Activated CD8-positive, alpha-beta memory T cell treated with anti-CD3 and anti-CD28 coated beads for 24 hours (primary cell): ENCODE data around the gene KCNS3.

Experiments
- DNase-seq: peaks from one replicate; pipeline ENCODE4 v3.0.0-alpha.2; 2020

Gene KCNS3

GRCh38 chr2:17879137-17879912 is 858 bp downstream of the KCNS3 start:
- DNase-seq = peak; percentile 57

GRCh38 chr2:17879913-17880274 is 1.4 kb downstream of the KCNS3 start:
- DNase-seq = no peak

DNA sequence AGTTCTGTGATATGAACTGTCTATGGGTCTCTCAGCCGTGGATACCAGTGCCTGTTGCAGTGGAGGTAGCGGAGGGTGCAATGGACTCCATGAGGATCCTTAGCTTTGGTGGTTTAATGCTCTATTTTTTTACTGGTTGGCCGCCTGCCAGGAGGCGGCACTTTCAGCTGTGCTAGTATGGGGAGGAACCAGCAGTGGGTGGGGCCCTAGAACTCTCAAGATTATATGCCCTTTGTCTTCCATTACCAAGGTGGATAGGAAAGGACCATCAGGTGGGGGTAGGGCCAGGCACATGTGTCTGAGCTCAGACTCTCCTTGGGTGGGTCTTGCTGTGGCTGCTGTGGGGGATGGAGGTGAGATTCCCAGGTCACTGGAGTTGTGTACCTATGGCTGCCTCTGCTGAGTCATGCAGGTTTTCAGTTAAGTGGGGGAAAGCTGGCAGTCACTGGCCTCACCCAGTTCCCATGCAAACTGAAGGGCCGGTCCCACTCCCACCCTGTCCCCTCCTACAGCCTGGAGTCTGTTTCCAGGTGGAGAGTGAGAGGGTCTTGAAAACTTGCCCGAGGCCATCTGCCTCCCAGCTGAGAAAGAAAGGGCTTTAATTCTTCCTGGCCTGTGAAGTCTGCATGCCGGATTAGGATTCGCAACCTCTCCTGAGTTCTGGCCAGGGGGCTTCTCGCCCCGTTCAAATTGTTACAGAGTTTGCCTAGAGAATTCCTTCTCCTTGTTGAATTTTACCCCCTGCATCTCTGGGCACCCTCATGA is 14.5 kb downstream of the KCNS3 start:
- DNase-seq = no peak

GRCh38 chr2:17894005-17894404 is 15.5 kb downstream of the KCNS3 start:
- DNase-seq = no peak

DNA sequence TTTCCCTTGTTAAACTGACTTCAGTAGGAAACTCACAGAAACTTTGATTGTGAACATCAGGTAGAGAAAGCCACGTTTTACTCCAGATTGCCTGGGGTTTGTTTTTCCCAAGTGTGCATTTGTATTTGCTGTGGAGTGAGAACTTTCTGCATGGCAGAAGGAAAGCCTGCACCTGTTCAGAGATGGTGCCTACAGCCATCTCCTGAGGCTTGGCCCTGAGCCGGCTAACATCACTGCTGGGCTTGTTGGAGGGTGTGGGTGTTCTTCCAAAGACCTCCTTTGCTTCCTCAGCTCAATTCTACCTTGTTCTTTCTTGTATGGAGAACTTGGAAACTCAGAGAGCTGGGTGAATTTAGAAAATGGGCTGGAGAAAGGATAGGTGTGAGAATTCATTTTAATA is 16.1 kb downstream of the KCNS3 start:
- DNase-seq = no peak

DNA sequence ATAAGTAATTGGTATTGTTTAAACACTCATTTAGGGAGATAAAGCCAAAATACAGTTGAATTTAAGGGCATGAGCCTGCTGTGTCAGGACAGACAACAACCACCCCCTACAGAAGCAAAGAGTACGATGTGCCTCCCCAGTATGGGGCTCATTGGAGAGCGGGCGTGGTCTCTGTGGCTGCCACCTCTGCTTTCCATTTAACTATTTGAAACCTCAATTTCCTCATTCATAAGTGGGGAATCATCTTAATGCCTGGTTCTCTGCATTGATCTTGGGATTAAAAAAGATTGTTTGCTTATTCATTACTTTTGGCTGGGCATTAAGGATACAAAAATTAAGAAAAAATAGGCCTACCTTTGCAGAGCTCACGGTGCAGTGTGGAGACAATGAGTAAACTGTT is 21.4 kb downstream of the KCNS3 start:
- DNase-seq = no peak

DNA sequence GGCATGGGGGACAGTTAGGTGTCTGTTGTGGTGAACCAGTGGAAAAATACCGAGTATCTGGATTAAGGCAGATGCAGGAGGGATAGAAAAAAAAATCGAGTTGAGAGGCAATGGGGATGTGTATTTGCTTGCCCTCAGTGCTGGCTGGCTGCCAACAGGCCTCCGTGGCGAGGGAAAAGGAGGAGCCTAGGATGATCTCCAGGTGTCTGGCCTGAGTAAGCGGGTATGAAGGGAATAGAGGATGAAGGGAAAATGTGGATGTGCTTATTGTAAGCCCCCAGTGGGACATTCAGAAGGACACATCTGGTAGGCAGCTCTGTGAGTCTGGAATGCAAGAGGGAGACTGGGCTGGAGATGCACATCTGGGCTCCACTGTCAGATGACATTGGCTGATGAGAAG is 22.8 kb downstream of the KCNS3 start:
- DNase-seq = no peak

DNA sequence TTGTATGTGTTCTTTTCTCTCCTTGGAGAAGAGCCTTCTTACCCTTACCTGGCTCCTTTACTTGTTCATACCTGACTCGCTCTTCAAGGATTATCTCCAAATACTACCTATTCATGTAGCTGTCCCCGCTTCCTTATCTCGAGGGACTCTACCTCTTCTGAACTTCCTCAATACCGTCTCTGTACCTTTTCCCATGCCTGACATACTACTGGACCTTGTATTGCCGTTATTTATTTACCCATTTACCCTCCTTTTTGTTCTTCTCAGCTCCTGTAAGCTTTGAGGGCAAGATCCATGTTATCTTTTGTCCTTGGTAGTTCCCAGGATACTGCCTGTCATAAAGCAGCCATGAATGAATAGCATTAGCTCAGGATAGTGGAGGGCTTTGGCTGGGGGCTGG is 32.5 kb downstream of the KCNS3 start:
- DNase-seq = no peak

DNA sequence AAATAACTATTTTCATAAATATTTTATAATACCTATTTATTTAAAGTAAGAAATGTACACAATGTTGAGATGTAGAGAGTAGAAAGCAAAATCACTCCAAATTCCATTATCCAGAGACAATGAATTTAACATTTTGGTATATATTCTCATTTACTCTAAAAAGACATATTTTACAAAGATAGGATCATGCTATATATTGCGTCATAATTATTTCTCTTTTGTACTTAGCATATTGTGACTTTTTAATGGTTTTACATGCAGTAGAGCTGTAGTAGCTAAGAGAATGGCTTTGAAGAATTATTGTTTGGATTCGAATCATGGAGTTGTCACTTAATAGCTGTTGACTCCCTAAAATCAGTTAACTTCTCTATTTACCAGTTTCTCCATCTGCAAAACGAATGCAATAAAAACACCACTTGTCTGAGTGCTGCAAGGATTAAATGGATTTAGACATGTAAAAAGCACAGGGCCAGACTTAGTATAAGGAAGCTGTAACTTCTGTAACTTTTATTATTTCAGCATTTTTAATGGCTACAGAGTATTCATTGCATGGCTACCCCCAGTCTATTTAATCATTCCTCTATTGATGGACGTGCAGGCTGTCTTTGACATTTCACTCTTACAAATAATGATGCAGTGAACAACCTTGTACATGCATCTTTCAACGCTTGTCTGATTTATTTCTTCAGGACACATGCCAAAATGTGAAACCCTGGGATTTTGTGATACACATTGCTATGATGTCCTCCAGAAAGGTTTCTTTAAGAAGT is 33.2 kb downstream of the KCNS3 start:
- no peak for DNase-seq

DNA sequence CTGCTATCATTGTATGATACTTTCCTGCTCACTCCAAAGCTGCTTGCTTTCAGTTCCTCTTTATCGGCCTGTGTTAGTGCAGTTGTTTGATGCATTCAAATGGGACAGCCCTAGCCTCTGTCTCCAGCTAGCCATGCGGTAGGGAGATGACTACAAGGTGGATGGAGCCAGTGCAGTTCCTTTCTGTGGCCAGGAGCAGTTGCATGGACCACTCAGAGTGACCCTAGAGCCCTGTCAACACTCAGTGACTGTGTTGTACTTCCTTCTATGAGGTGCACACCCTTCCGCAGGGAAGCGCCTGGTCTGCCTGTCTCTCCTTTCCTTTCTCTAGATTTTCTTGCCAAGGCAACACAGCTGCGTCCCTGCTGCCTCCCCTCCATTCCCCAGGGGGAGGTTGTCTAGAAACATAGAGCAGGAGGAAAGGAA is 33.8 kb downstream of the KCNS3 start:
- DNase-seq = no peak

GRCh38 chr2:17915099-17915498 is 36.6 kb downstream of the KCNS3 start:
- no peak for DNase-seq

DNA sequence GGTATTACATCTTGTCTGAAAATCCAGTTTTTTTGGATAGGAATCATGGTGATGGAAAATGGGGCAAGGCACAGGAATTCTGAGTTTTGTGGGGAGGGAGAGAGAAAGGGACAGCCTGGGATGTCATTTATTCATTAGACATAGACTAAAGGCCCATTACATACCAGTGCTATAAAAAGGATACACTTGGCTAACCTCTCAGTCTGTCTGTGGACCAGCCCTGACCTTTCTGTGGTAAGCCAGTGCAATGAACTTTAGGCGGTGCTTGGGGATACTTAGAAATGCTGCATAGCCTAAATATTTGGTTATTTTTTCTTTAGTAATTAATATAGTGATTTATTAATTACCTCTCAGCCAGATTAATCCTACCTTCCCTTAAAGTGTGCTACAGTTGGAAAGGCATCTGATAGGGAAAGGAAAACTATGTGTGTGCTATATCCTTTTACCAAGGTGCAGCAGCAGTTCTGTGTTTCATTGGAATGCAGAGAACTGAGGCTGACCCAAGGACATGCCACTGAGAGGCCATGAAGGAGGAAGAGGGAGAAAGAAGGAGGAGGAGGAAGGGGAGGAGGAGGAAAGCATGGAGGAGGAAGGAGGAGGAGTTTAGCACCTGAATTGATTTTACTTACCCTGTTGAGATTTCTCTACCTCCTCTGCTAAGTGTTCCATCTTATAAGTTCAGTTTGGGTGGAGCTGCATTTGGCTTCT is 37.5 kb downstream of the KCNS3 start:
- no peak for DNase-seq

DNA sequence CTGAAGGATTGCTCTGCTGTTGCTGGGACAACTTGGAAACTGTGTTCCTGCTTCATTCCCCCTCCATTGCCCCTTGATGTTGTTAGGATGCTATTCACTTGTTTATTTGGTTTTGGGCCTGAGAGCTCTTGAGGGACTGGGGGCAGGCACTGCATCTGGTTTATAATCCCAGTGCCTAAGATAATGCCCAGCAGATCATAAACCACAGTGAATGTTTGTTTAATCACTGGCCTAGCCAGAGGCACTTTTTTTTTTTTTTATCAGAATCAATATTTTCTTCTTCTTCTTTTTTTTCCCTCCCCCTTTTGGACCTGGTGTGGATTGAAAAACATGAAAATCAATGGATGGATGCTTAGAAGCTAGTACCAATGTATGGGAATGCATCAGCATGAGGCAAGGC is 38.1 kb downstream of the KCNS3 start:
- DNase-seq = no peak

GRCh38 chr2:17918789-17919188 is 40.3 kb downstream of the KCNS3 start:
- no peak for DNase-seq

DNA sequence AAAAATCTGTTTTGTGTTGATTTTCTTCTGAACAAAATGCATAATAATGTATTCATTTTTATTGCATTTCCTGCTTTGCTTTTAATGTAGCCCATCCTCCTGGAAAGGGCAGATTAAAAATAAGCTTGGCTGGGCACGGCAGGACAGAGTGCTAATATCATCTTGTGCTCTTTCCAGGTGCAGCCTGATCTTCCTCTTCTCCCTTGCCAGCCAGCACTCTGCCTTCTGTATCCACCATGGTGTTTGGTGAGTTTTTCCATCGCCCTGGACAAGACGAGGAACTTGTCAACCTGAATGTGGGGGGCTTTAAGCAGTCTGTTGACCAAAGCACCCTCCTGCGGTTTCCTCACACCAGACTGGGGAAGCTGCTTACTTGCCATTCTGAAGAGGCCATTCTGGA is 52.3 kb downstream of the KCNS3 start:
- DNase-seq = no peak

DNA sequence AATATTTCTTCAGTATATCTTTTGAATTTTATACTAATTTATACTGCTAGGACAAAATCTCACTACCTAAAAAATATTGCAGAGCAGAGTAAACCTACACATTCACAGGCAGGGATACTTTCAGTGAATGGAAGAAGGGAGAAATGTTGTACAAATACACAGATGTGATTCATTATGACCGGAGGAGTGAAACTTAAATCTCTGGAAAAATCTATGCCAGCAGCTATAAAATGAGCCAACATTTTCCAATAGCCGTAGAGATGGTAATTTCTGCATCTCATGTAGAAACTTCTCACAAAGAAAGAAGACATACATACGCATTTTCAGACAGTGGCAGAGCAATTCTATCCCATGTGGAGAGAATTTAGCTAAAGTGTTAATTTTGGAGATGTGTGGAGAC is 54.8 kb downstream of the KCNS3 start:
- no peak for DNase-seq

DNA sequence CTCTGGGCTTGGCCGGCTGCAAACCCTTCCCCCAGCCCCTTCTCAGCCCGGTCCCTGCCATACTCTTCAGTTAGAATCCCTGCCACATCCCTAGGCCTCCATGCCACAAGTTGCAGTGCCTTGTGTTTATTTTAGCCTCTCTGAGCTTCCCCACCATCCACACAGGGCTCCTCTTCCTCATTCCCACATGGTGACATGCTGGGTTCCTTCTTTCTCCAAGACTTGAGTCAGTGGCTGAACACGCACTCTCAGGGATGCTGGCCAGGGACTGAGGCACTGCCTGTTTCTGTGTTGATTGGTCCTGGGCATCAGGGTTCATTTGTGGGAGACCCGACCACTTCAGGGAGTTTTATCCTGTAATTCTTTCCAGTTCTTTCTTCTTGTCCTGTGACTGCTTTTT is 56.3 kb downstream of the KCNS3 start:
- DNase-seq = no peak

GRCh38 chr2:17935242-17935885 is 56.9 kb downstream of the KCNS3 start:
- DNase-seq = no peak

- no peak for DNase-seq
These were observed 58.1 kb downstream of the KCNS3 start for GRCh38 chr2:17936599-17936998.

- DNase-seq = no peak
These were observed 61.7 kb downstream of the KCNS3 start for GRCh38 chr2:17940091-17940630.

GRCh38 chr2:17943444-17943843 is 65.0 kb downstream of the KCNS3 start:
- no peak for DNase-seq

DNA sequence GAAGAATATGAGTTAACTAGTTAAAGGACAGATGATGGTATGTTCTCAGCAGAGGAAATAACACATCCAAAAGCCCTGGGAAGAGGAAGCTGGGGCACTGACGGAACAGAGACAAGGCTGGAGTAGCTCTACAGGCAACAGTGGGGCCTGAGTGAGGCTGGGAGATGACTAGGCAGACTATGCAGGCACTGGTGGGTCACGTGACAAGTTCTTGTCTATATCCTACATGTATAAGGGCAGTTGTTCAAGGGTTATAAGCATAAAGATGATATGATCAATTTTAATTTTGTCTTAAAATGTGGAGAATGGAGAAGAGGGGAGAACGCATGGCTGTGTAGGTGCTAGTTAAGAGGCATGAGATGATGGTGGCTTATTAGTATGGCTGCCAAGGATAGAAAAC is 68.6 kb downstream of the KCNS3 start:
- no peak for DNase-seq
